SKM-1 (cell line): Measurements from ENCODE around the gene KLHL29.
"Not testable (repeated sequence)": the region's sequence is repeated elsewhere in the genome, so short reads cannot be mapped to it uniquely, and the experiment has no call there.

Source experiments
- DNase-seq: peaks from one replicate; lab custom pipeline; 2025; ENCODE audit not compliant: unreplicated experiment; lab: John Stamatoyannopoulos, UW

KLHL29 gene

DNA sequence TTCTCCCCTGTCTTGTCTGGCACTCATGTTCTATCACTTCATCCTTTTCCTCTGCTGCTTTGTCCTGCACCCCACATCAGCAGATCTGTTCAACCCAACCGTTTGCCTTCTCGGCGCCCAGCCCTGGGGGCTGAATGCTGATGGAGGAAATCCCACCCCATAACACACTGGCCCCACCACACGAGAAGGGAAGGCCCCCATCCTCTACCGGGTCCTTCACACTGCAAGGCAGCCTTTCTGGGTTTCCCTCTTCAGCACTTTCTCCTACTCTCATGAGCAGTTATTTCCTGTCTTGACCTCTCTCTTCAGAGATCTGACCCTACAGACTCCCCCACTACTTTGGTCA lies 314.6 kb downstream of the KLHL29 start:
- no peak for DNase-seq

DNA sequence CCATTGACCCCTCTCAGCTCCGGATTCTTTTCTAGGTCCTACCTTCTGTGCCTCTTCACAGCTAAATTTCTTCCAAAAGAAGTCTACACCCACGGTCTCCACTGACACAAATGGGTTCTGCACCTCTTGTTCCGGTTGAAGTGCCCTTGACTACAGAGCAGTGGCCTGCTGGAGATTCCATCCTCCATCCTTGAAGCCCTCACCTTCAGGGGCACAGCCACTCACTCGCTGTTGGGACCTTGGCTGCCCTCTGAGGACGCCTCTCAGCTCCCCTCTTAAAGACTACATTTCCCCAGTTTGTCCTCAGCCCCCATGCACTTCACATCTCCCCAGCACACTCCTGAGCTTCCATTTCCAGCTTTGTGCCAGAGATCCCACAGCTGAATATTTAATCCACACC lies 315.6 kb downstream of the KLHL29 start:
- no peak for DNase-seq

DNA sequence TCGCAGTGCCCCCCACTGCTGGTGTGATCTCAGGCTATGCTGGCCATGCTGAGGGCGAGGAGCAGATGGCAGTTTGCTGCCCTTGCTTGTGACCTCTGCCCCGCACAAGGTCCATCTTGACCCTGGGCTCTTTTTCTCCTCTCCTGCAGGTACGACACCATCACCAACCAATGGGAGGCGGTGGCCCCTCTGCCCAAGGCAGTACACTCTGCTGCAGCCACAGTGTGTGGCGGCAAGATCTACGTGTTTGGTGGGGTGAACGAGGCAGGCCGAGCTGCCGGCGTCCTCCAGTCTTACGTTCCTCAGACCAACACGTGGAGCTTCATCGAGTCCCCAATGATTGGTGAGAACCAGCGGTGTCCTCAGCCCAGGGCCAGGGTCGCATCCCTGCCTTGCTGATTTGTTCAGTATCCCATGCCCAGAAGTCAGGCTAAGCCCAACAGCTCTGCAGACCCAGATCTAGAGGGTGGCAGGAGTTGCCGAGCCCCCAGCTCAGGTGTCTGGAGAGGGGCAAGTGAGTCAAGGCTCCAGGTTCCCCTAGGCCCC lies 318.1 kb downstream of the KLHL29 start:
- no peak for DNase-seq

DNA sequence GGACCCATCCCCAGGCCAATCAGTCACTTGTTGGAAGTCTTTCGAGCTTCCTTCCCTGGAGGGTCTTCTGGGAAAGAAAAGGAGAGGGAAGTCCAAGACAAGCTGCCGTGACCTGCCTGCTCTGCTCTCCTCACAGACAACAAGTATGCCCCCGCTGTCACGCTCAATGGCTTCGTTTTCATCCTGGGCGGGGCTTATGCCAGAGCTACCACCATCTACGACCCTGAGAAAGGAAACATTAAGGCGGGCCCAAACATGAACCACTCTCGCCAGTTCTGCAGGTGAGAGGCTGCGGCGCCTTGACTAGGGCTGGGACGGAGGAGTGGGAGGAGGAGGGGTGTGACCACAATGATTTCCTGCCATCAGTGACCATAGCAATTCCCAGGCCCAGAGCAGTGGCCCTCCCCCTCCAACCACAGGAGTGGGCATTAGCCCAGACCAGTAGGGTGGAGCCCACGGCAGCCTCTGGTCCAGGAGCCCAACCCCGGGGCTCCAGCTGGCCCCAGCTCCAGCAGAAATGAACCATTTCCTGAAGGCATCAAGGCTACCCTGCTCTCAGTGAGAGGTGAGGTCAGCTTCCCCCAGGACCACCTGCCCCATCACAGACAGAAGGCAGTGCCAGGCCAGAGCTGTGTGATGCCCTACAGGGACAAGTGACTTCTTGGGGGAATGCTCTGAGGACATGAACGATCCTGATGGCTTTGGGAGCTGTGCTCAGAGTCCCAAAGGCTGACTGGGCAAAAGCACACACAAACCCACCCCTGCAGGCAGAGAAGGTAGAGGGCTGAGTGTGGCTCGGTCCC lies 318.8 kb downstream of the KLHL29 start:
- DNase-seq = no peak

DNA sequence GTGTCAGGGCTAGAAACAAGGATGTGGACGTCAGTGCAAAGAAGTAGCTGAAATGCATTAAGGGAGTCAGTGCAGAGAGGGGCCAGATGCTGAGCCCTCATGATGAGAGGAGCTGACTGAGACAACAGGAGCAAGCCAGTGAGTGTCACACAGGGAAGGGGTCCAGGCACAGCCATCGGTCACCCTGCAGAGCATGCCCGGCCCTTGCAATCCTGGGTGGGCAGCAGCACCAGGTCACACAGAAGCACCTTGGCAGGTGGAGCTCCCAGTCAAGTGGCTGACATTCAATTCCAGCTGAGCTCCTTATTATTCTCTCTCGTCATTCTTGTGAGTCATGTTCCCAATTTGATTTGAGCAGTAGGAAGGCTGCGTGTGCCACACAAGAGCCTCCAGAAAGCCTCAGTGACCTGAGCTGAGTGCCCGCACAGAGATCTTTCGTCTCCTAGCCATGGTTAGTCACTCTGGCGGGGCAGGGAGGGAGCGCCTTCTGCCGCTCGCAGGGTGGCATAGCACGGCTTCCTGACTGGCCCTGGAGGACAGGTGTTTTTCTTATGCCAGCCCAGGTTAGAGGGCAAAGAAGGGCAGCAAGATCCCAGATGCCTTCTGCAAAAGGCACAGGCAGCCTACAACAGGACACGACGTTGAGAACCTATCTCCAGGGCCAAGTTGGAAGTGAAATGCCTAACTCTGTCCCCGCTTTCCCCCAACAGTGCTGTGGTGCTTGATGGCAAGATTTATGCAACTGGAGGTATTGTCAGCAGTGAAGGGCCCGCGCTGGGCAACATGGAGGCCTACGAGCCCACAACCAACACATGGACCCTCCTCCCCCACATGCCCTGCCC lies 321.0 kb downstream of the KLHL29 start:
- no peak for DNase-seq

GRCh38 chr2:23706613-23707078 lies 321.7 kb downstream of the KLHL29 start:
- DNase-seq = no peak

- DNase-seq = no peak
These were observed 322.1 kb downstream of the KLHL29 start for GRCh38 chr2:23707096-23707495.

DNA sequence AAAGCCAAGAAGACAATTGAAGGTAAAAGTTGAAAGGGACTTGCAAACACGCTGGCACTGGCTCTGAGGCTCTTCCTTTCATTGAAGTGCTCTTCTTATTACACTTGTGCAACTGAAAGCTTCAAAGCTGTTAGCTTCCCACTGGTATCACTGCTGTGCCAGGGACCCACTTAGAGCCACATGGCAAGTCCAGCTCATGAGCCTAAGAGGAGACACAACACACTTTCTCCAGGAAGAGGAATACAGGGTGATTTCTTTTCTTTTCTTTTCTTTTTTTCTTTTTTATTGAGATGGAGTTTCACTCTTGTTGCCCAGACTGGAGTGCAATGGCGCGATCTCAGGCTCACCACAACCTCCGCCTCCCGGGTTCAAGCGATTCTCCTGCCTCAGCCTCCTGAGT lies 323.8 kb downstream of the KLHL29 start:
- no peak for DNase-seq

- DNase-seq = no peak
These were observed 324.3 kb downstream of the KLHL29 start for GRCh38 chr2:23709311-23709710.

- no peak for DNase-seq
These were observed 327.2 kb downstream of the KLHL29 start for GRCh38 chr2:23711979-23712755.

DNA sequence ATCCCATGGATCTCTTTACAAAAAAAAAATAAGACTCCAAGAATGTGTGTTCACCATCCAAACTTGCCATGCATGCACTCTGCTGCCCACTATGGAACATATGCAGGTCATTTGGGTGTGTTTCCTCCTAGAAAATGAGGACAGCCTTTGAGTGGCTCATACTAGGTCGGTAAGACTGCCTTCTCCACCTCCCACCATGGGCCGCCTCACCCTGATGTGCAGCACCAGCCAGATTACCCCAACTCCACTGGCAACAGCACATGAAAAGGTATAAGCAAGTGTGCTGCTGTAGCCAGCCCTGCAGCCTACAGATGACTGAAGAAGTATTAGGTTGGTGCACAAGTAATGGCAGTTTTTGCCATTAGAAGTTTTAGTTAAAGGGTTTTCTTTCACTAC lies 327.8 kb downstream of the KLHL29 start:
- no peak for DNase-seq

- peak; percentile 46 for DNase-seq
These were observed 328.4 kb downstream of the KLHL29 start for GRCh38 chr2:23713351-23713750.

GRCh38 chr2:23718931-23719700 lies 334.1 kb downstream of the KLHL29 start:
- no peak for DNase-seq

DNA sequence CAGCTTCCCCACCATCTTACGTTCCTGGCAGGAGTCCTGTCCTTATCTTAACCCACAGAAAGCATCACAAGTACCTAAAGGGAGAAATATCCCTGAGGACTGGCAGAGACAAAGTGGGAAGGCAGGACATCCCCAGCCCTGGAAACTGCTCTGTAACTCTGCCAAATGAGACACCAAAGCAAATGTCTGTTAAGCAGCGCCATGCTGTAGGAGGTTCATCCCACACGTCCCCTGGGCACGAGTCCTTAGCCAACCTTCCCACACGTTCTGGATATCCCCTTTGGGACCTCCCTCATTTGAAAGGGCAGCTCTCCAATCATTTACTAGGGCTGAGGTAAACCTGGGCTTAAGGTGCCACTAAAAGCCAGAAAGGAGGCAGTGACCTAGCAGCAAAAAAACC lies 334.7 kb downstream of the KLHL29 start:
- no peak for DNase-seq

GRCh38 chr2:23720705-23721453 lies 335.9 kb downstream of the KLHL29 start:
- no peak for DNase-seq

DNA sequence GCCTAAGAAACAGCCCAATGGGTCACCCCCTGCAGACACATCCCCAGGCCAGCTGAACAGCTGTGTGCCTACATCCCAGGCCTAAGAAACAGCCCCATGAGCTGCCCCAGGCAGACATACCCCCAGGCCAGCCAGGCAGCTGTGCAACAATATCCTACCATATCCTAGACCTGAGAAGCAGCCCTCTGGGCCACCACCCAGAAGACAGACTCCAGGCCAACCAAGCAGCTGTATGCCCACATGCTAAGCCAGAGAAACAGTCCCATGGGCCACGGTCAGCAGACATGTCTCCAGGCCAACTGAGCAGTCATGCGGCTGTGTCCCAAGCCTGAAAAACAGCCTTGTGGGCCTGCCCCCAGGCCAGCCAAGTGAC lies 336.5 kb downstream of the KLHL29 start:
- DNase-seq = no peak

- DNase-seq = no peak
These were observed 337.3 kb downstream of the KLHL29 start for GRCh38 chr2:23722255-23722654.

- not testable (repeated sequence) for DNase-seq
These were observed 338.1 kb downstream of the KLHL29 start for GRCh38 chr2:23723029-23723428.

GRCh38 chr2:23734416-23734815 lies 349.4 kb downstream of the KLHL29 start:
- no peak for DNase-seq

- not testable (repeated sequence) for DNase-seq
These were observed 351.8 kb downstream of the KLHL29 start for GRCh38 chr2:23736783-23737182.
